PC-9 (cell line): Measurements from ENCODE around the gene GALNT10.

Source experiments
- CTCF ChIP-seq: fragments of 200-600 bp; sonication (generic); conservative IDR thresholded peaks from 2 replicates; pipeline ENCODE4 v1.6.1; 2017; ENCODE audit warnings: mixed run types, antibody characterized with exemption, mild to moderate bottlenecking, moderate library complexity
- EZH2 ChIP-seq: fragments of 200-600 bp; sonication (generic); IDR thresholded peaks from 2 replicates; pipeline ENCODE4 v1.8.0; 2017; ENCODE audit warnings: antibody characterized with exemption, low read depth

GRCh38 chr5:154242964-154243376, 52.4 kb downstream of the GALNT10 start:
- no peak for TF ChIP-seq CTCF
- no peak for TF ChIP-seq EZH2
